GM10266 (cell line): ENCODE data around the gene PHC3.

ENCODE experiments used
- DNase-seq: peaks from one replicate; pipeline ENCODE4 v3.0.0; 2012; ENCODE audit errors: extremely low spot score
- CTCF ChIP-seq: IDR thresholded peaks from 2 replicates; pipeline ENCODE4 v1.5.1; 2012; ENCODE audit warnings: mild to moderate bottlenecking, low read depth; ENCODE audit not compliant: control insufficient read depth, insufficient read depth; ENCODE audit errors: missing control alignments

The PHC3 gene

DNA sequence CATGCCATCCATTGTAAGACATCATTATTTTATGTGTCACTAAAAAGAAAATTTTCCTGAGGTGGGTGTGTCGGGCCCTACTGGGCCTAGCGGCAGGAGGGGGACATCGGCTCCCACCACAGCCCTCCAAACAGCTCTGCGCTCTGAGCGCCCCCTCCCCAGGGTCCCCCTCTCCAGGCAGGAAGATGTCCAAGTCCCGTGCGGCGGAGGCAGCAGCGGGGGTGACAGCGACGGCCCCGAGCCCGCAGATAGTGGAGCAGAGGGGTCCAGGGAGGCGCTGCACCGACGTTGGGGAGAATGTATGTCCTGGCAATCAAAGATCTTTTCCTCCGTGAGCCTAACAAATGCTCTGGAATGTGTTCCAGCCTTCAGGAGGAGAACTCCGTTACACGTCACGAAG lies 119.5 kb downstream of the PHC3 start:
- DNase-seq: no peak
- no peak for TF ChIP-seq CTCF

DNA sequence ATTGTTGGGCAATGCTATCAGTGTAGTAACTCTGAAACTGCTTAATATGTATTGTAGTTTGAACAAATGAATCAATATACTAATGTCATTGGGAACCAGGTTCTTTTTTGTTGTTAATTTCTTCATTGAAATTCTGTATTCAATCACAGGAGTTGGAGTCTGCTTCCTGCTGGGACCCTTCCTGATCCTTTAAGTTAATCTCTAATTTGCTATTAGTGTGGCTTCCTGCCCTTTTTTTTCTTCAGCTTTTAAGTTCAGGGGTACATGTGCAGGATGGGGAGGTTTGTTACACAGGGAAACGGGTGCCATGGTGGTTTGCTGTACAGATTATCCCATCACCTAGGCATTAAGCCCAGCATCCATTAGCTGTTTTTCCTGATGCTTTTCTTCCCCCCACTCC lies 122.1 kb downstream of the PHC3 start:
- TF ChIP-seq CTCF: no peak
- DNase-seq: no peak

- TF ChIP-seq CTCF: no peak
- DNase-seq: peak; percentile 41
These were observed 123.4 kb downstream of the PHC3 start for GRCh38 chr3:170058127-170058526.

- no peak for DNase-seq
- TF ChIP-seq CTCF: no peak
These were observed 124.0 kb downstream of the PHC3 start for GRCh38 chr3:170057550-170057949.

DNA sequence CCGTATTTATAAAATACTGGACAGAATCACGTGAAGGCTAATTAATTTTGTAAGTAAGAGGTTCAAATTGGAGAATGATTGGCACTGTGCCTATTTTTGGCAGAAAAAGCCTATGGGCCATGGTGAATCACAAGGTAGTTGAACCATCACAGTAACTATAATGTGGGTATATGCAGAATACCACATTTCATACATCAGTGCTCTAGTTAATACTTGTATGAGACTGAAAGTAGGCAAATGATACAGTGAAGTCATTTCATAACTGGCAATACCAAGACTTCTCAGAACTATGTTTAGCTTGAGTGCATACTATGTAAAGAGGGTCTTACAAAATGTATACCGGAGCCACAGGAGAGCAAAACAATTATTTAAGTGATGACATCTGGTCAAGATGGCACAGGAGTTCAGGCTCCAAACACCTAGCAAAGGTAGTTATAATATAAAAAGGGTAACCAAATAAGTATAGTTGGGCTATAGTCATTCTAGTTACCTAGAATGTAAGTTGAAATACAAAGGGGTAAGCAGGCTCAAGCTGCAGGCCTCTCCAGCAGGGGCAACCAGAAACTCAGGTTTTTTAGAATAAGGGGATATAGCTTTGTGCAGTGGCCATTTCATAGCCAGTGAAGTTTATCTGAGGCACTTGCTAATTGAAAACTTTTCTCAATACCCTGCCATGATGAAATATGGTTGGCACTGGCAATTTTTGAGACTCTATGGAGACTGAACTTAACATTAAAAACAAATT lies 124.7 kb downstream of the PHC3 start:
- peak; percentile 83 for DNase-seq
- TF ChIP-seq CTCF: no peak

DNA sequence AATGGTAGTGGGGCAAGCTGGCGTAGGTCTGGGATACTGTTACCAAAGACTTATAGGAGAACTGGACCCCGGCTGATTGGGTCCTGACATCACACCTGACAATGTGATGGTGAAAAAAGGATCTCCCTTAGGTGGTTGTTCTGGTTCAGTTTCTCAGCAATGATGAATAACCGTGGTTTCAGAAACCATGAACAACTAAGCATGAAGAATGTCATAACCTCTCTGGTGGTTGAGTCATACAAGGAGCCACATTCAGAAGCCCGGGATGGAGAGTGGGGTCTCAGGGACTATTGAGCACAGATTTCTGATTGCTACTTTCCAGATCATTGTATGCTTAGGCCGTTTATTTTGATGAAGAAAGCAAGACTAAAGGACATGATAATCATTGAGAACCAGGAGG lies 126.3 kb downstream of the PHC3 start:
- TF ChIP-seq CTCF: no peak
- peak; percentile 74 for DNase-seq

DNA sequence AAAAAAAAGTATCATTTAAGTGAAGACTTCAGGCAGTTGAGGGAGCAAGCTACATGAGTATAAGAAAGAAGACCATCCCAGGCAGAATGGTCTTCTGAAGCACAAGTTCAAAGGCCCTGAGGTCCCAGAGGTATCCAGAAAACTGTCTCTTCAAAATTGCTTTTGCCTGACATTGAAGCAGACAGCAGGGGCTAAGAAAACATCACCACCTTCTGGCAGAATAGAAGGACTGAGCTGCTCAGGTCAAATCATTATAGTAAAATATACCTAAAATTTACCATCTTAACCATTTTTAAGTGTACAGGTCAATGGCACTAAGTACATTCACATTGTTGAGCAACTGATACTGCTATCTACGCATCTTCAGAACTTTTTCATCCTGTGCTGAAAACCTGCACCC lies 127.3 kb downstream of the PHC3 start:
- DNase-seq: peak; percentile 54
- peak; percentile 57 for TF ChIP-seq CTCF
